VCaP (cell line): Measurements from ENCODE around the gene PKP4.

Experiments used
- H3K27ac ChIP-seq: fragments of 450-650 bp; 2 replicates; pipeline ENCODE4 v1.5.1; 2017
- CTCF ChIP-seq: fragments of 450-650 bp; conservative IDR thresholded peaks from 2 replicates; pipeline ENCODE4 v1.5.1; 2017; ENCODE audit warnings: mild to moderate bottlenecking, moderate library complexity

Gene PKP4

GRCh38 chr2:158729873-158730620, 273.3 kb downstream of the PKP4 start:
- no peak overlapping the region for H3K27ac ChIP-seq
- no peak for TF ChIP-seq CTCF

GRCh38 chr2:158730621-158731140, 273.9 kb downstream of the PKP4 start:
- no peak for TF ChIP-seq CTCF
- no peak overlapping the region for H3K27ac ChIP-seq

GRCh38 chr2:158731386-158731785, 274.6 kb downstream of the PKP4 start:
- TF ChIP-seq CTCF, result no peak
- no peak overlapping the region for H3K27ac ChIP-seq
